ENCODE measurements around the gene LTF. TPM values are rescaled to one million over a fixed set of nuclear protein-coding genes. Genes with fewer than 3 reads are reported as not detected.

LTF gene
- total and polyA plus RNA-seq, 9 of the 15 experiments (the other 6 are each of a cell fraction or from before 2014, with no cell fraction given): 0.07 TPM; not detected in 8

DNA sequence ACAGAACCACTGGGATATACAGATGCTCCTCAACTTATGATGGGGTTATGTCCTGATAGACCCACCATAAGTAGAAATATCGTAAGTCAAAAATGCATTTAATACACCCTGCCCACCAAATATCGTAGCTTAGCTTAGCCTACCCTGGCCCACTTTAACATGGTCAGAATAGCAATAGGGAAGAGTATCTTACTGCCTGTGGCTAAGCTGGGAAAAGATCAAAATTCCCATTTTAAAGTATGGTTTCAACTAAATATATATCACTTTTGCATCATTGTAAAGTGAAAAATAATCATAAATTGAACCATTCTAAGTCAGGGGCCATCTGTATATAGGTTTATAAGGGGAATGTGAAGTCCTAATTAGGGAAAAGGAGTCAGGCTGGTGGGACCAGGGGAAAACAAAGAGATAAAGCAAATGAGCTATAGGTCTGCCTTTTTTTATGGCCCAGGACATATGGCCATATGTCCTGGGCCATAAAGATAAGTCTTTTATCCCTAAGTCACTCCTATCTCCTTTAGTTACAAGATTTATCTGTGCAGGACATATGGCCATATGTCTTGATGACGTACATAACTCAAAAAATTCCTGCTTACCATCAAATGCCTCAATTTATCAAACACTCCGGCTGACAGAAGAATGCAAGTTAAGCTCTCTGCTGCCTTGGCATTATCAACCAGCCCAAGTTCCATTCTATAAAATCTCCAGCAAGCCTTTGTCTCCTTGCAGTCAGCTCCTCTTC is 44.3 kb upstream of the LTF start (continued):
- TF ChIP-seq, protein P1, sequence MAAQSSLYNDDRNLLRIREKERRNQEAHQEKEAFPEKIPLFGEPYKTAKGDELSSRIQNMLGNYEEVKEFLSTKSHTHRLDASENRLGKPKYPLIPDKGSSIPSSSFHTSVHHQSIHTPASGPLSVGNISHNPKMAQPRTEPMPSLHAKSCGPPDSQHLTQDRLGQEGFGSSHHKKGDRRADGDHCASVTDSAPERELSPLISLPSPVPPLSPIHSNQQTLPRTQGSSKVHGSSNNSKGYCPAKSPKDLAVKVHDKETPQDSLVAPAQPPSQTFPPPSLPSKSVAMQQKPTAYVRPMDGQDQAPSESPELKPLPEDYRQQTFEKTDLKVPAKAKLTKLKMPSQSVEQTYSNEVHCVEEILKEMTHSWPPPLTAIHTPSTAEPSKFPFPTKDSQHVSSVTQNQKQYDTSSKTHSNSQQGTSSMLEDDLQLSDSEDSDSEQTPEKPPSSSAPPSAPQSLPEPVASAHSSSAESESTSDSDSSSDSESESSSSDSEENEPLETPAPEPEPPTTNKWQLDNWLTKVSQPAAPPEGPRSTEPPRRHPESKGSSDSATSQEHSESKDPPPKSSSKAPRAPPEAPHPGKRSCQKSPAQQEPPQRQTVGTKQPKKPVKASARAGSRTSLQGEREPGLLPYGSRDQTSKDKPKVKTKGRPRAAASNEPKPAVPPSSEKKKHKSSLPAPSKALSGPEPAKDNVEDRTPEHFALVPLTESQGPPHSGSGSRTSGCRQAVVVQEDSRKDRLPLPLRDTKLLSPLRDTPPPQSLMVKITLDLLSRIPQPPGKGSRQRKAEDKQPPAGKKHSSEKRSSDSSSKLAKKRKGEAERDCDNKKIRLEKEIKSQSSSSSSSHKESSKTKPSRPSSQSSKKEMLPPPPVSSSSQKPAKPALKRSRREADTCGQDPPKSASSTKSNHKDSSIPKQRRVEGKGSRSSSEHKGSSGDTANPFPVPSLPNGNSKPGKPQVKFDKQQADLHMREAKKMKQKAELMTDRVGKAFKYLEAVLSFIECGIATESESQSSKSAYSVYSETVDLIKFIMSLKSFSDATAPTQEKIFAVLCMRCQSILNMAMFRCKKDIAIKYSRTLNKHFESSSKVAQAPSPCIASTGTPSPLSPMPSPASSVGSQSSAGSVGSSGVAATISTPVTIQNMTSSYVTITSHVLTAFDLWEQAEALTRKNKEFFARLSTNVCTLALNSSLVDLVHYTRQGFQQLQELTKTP (IDR thresholded peaks at IDR 0.05; ENCODE audit: low read depth in 1 of 2, partially characterized antibody in 2 of 2): peak; percentile 65 to 97
- TF ChIP-seq, protein P2, sequence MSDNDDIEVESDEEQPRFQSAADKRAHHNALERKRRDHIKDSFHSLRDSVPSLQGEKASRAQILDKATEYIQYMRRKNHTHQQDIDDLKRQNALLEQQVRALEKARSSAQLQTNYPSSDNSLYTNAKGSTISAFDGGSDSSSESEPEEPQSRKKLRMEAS (CRISPR knock-in tag; IDR thresholded peaks at IDR 0.05): no peak
- TF ChIP-seq CCAR2 (IDR thresholded peaks at IDR 0.05; ENCODE audit: low read depth, low read length) (no peak), ZNF165 (CRISPR knock-in tag; IDR thresholded peaks at IDR 0.05; ENCODE audit: borderline replicate concordance) (no peak), NR2C1 (IDR thresholded peaks at IDR 0.05) (no peak), NR2C1 (tag; IDR thresholded peaks at IDR 0.05) (peak; percentile 68), EHMT2 (IDR thresholded peaks at IDR 0.05) (peak; percentile 90), ZNF583 (CRISPR knock-in tag; IDR thresholded peaks at IDR 0.05) (peak; percentile 69; the same call in 1 of the 2 replicates), NR1H2 (CRISPR knock-in tag; IDR thresholded peaks at IDR 0.05) (no peak), POLR2B (IDR thresholded peaks at IDR 0.05; ENCODE audit: low read depth, partially characterized antibody) (no peak), SP1 (CRISPR knock-in tag; IDR thresholded peaks at IDR 0.05) (no peak), POLR3G (IDR thresholded peaks at IDR 0.05; ENCODE audit: extremely low read depth, insufficient read length, insufficient replicate concordance) (no peak), MTA2 (IDR thresholded peaks at IDR 0.05; ENCODE audit: low read depth) (peak; percentile 100), ZSCAN32 (CRISPR knock-in tag; IDR thresholded peaks at IDR 0.05) (no peak), ZKSCAN3 (CRISPR knock-in tag; IDR thresholded peaks at IDR 0.05) (no peak)
- TF ChIP-seq, protein P3, sequence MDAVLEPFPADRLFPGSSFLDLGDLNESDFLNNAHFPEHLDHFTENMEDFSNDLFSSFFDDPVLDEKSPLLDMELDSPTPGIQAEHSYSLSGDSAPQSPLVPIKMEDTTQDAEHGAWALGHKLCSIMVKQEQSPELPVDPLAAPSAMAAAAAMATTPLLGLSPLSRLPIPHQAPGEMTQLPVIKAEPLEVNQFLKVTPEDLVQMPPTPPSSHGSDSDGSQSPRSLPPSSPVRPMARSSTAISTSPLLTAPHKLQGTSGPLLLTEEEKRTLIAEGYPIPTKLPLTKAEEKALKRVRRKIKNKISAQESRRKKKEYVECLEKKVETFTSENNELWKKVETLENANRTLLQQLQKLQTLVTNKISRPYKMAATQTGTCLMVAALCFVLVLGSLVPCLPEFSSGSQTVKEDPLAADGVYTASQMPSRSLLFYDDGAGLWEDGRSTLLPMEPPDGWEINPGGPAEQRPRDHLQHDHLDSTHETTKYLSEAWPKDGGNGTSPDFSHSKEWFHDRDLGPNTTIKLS (IDR thresholded peaks at IDR 0.05; ENCODE audit: borderline replicate concordance, low read depth): peak; percentile 62; the same call in 1 of the 2 replicates
- TF ChIP-seq, protein P4, sequence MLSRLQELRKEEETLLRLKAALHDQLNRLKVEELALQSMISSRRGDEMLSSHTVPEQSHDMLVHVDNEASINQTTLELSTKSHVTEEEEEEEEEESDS (CRISPR knock-in tag; IDR thresholded peaks at IDR 0.05): no peak
- TF ChIP-seq, protein P5, sequence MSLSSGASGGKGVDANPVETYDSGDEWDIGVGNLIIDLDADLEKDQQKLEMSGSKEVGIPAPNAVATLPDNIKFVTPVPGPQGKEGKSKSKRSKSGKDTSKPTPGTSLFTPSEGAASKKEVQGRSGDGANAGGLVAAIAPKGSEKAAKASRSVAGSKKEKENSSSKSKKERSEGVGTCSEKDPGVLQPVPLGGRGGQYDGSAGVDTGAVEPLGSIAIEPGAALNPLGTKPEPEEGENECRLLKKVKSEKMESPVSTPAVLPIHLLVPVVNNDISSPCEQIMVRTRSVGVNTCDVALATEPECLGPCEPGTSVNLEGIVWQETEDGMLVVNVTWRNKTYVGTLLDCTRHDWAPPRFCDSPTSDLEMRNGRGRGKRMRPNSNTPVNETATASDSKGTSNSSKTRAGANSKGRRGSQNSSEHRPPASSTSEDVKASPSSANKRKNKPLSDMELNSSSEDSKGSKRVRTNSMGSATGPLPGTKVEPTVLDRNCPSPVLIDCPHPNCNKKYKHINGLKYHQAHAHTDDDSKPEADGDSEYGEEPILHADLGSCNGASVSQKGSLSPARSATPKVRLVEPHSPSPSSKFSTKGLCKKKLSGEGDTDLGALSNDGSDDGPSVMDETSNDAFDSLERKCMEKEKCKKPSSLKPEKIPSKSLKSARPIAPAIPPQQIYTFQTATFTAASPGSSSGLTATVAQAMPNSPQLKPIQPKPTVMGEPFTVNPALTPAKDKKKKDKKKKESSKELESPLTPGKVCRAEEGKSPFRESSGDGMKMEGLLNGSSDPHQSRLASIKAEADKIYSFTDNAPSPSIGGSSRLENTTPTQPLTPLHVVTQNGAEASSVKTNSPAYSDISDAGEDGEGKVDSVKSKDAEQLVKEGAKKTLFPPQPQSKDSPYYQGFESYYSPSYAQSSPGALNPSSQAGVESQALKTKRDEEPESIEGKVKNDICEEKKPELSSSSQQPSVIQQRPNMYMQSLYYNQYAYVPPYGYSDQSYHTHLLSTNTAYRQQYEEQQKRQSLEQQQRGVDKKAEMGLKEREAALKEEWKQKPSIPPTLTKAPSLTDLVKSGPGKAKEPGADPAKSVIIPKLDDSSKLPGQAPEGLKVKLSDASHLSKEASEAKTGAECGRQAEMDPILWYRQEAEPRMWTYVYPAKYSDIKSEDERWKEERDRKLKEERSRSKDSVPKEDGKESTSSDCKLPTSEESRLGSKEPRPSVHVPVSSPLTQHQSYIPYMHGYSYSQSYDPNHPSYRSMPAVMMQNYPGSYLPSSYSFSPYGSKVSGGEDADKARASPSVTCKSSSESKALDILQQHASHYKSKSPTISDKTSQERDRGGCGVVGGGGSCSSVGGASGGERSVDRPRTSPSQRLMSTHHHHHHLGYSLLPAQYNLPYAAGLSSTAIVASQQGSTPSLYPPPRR (CRISPR knock-in tag; IDR thresholded peaks at IDR 0.05; ENCODE audit: borderline replicate concordance): no peak

Measured in K562 (cell line).